ENCODE data around the gene TBC1D24. TPM values are rescaled to one million over a fixed set of nuclear protein-coding genes. Genes with fewer than 3 reads are reported as not detected.
A peak's percentile ranks its signal among the peaks of the same experiment; 100 is the strongest.

The TBC1D24 gene
- total RNA-seq, 4 donors from 2014 or later = 8.7 to 14.8 (median 9.9) TPM

DNA sequence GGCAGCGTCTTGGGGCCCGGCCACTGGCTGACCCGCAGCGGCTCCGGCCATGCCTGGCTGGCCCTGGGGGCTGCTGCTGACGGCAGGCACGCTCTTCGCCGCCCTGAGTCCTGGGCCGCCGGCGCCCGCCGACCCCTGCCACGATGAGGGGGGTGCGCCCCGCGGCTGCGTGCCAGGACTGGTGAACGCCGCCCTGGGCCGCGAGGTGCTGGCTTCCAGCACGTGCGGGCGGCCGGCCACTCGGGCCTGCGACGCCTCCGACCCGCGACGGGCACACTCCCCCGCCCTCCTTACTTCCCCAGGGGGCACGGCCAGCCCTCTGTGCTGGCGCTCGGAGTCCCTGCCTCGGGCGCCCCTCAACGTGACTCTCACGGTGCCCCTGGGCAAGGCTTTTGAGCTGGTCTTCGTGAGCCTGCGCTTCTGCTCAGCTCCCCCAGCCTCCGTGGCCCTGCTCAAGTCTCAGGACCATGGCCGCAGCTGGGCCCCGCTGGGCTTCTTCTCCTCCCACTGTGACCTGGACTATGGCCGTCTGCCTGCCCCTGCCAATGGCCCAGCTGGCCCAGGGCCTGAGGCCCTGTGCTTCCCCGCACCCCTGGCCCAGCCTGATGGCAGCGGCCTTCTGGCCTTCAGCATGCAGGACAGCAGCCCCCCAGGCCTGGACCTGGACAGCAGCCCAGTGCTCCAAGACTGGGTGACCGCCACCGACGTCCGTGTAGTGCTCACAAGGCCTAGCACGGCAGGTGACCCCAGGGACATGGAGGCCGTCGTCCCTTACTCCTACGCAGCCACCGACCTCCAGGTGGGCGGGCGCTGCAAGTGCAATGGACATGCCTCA is 3.1 kb upstream of the TBC1D24 start:
- no peaks in the 10 kb centered on the region for H3K9me3 ChIP-seq
- intact Hi-C loops (cut with DNase I; ENCODE audit: low total_unique reads) (loop anchor here (2.0 kb wide), 1 partner anchor 15 kb away; no protein-coding TSS in a partner anchor), in situ Hi-C loops (cut with MboI; ENCODE audit: low sequenced_read_pairs in 4 of 4) (no loop called here)
- no peaks in the 10 kb centered on the region for H3K36me3 ChIP-seq
- no peak for TF ChIP-seq POLR2A (IDR thresholded peaks at IDR 0.05)
- TF ChIP-seq, protein P1, sequence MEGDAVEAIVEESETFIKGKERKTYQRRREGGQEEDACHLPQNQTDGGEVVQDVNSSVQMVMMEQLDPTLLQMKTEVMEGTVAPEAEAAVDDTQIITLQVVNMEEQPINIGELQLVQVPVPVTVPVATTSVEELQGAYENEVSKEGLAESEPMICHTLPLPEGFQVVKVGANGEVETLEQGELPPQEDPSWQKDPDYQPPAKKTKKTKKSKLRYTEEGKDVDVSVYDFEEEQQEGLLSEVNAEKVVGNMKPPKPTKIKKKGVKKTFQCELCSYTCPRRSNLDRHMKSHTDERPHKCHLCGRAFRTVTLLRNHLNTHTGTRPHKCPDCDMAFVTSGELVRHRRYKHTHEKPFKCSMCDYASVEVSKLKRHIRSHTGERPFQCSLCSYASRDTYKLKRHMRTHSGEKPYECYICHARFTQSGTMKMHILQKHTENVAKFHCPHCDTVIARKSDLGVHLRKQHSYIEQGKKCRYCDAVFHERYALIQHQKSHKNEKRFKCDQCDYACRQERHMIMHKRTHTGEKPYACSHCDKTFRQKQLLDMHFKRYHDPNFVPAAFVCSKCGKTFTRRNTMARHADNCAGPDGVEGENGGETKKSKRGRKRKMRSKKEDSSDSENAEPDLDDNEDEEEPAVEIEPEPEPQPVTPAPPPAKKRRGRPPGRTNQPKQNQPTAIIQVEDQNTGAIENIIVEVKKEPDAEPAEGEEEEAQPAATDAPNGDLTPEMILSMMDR (IDR thresholded peaks at IDR 0.05 in 4 of 5, conservative IDR thresholded peaks at IDR 0.05 in 1 of 5) = no peak
- no peak for DNase-seq
- H3K27ac ChIP-seq = no peak overlapping the region
- no peak overlapping the region for H3K4me3 ChIP-seq
- peaks cover 36 to 46% (median 39%) of the 10 kb centered on the region in 3 donors for H3K27me3 ChIP-seq
- no peak for ATAC-seq
- peaks cover 28 to 41% of the 10 kb centered on the region in 2 donors for H3K4me1 ChIP-seq

DNA sequence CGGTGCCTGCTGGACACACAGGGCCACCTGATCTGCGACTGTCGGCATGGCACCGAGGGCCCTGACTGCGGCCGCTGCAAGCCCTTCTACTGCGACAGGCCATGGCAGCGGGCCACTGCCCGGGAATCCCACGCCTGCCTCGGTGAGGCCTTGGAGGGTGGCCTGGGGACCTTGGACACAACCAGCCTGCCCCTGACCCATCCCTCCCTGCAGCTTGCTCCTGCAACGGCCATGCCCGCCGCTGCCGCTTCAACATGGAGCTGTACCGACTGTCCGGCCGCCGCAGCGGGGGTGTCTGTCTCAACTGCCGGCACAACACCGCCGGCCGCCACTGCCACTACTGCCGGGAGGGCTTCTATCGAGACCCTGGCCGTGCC is 2.5 kb upstream of the TBC1D24 start:
- H3K27me3 ChIP-seq = peaks cover 36 to 46% (median 39%) of the 10 kb centered on the region in 3 donors
- intact Hi-C loops (cut with DNase I; ENCODE audit: low total_unique reads) (loop anchor here (2.0 kb wide), 1 partner anchor 14 kb away; no protein-coding TSS in a partner anchor), in situ Hi-C loops (cut with MboI; ENCODE audit: low sequenced_read_pairs in 4 of 4) (no loop called here)
- H3K27ac ChIP-seq = no peak overlapping the region
- TF ChIP-seq, protein P1 (IDR thresholded peaks at IDR 0.05 in 4 of 5, conservative IDR thresholded peaks at IDR 0.05 in 1 of 5) = no peak
- H3K4me3 ChIP-seq = no peak overlapping the region
- H3K4me1 ChIP-seq = peaks cover 28 to 41% of the 10 kb centered on the region in 2 donors
- ATAC-seq = no peak
- no peak for DNase-seq
- no peaks in the 10 kb centered on the region for H3K9me3 ChIP-seq
- no peaks in the 10 kb centered on the region for H3K36me3 ChIP-seq

DNA sequence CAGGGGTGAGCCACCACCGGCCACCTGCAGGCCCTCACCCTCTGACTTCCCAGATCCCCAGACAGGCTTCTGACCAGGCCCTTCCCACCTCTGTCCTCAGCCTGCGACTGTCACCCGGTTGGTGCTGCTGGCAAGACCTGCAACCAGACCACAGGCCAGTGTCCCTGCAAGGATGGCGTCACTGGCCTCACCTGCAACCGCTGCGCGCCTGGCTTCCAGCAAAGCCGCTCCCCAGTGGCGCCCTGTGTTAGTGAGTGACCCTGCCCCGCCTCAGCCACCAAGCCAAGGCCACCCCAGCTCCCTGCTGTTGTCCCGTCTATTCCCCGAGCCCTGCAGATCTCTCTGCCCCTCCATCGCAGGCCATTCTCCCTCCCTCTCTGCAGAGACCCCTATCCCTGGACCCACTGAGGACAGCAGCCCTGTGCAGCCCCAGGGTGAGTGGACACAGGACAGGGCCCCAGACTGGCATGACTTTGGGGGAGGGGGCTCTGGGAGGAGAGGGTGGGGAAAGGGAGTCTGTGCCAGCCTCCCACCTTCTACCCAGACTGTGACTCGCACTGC is 2.0 kb upstream of the TBC1D24 start:
- H3K4me3 ChIP-seq = no peak overlapping the region
- H3K27ac ChIP-seq = no peak overlapping the region
- in situ Hi-C loops (cut with MboI; ENCODE audit: low sequenced_read_pairs in 4 of 4) (no loop called here), intact Hi-C loops (cut with DNase I; ENCODE audit: low total_unique reads) (loop anchor here (2.0 kb wide), 1 partner anchor 14 kb away; no protein-coding TSS in a partner anchor)
- no peak for ATAC-seq
- H3K27me3 ChIP-seq = peaks cover 36 to 46% (median 39%) of the 10 kb centered on the region in 3 donors
- H3K36me3 ChIP-seq = no peaks in the 10 kb centered on the region
- no peaks in the 10 kb centered on the region for H3K9me3 ChIP-seq
- TF ChIP-seq, protein P1 (IDR thresholded peaks at IDR 0.05 in 4 of 5, conservative IDR thresholded peaks at IDR 0.05 in 1 of 5) = no peak
- no peak for TF ChIP-seq POLR2A (IDR thresholded peaks at IDR 0.05)
- no peak for DNase-seq
- peaks cover 26 to 41% of the 10 kb centered on the region in 2 donors for H3K4me1 ChIP-seq

DNA sequence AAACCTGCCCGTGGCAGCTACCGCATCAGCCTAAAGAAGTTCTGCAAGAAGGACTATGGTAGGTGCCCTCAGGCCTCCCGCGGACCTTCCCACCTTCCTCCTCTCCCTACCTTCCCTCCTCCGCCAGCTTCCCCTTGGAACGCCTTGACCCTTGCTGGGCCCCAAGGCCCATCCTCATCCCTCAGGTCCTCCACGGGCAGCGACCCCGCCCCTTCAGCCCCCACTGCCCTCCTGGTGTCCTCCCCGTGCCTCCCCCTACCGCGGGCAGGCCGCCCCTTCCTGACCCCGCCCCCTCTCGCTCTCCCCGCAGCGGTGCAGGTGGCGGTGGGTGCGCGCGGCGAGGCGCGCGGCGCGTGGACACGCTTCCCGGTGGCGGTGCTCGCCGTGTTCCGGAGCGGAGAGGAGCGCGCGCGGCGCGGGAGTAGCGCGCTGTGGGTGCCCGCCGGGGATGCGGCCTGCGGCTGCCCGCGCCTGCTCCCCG is 1.4 kb upstream of the TBC1D24 start:
- H3K4me3 ChIP-seq = peak overlapping the region in 1 of 4 donors; percentile 27
- H3K27me3 ChIP-seq = peaks cover 36 to 43% (median 39%) of the 10 kb centered on the region in 3 donors
- intact Hi-C loops (cut with DNase I; ENCODE audit: low total_unique reads) (loop anchor here (2.0 kb wide), 1 partner anchor 13 kb away; no protein-coding TSS in a partner anchor), in situ Hi-C loops (cut with MboI; ENCODE audit: low sequenced_read_pairs in 4 of 4) (no loop called here)
- TF ChIP-seq, protein P1 (IDR thresholded peaks at IDR 0.05 in 4 of 5, conservative IDR thresholded peaks at IDR 0.05 in 1 of 5) = no peak
- no peak for TF ChIP-seq POLR2A (IDR thresholded peaks at IDR 0.05)
- ATAC-seq (no peak), DNase-seq (no peak)
- H3K4me1 ChIP-seq = peaks cover 21 to 37% of the 10 kb centered on the region in 2 donors
- H3K36me3 ChIP-seq = no peaks in the 10 kb centered on the region
- H3K27ac ChIP-seq = no peak overlapping the region
- no peaks in the 10 kb centered on the region for H3K9me3 ChIP-seq
